GM12873 (cell line): ENCODE measurements around the gene SHISA4.

Experiments
- TF ChIP-seq, protein P1 (sequence below): IDR thresholded peaks from 2 replicates; pipeline ENCODE4 v1.5.1; 2012; ENCODE audit warnings: low read depth, mild to moderate bottlenecking, moderate library complexity, low read length, control low read depth; ENCODE audit not compliant: insufficient read depth; ENCODE audit errors: missing control alignments

The SHISA4 gene

DNA sequence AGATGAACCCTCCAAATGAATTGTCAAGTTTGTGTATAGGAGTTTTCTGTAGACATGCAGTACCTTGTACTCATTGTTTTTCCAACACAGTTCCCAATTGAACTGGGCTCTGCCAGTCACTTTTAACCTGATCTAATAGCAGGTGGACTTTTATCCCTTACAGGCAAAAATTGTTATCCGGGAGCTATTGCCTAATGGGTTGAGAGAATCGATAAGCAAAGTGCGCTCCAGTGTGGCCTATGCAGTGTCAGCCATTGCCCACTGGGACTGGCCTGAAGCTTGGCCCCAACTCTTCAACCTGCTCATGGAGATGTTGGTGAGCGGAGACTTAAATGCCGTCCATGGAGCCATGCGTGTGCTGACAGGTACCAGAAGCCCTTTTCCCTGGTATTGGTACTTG, 40.5 kb upstream of the SHISA4 start:
- TF ChIP-seq, protein P1, sequence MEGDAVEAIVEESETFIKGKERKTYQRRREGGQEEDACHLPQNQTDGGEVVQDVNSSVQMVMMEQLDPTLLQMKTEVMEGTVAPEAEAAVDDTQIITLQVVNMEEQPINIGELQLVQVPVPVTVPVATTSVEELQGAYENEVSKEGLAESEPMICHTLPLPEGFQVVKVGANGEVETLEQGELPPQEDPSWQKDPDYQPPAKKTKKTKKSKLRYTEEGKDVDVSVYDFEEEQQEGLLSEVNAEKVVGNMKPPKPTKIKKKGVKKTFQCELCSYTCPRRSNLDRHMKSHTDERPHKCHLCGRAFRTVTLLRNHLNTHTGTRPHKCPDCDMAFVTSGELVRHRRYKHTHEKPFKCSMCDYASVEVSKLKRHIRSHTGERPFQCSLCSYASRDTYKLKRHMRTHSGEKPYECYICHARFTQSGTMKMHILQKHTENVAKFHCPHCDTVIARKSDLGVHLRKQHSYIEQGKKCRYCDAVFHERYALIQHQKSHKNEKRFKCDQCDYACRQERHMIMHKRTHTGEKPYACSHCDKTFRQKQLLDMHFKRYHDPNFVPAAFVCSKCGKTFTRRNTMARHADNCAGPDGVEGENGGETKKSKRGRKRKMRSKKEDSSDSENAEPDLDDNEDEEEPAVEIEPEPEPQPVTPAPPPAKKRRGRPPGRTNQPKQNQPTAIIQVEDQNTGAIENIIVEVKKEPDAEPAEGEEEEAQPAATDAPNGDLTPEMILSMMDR = no peak

DNA sequence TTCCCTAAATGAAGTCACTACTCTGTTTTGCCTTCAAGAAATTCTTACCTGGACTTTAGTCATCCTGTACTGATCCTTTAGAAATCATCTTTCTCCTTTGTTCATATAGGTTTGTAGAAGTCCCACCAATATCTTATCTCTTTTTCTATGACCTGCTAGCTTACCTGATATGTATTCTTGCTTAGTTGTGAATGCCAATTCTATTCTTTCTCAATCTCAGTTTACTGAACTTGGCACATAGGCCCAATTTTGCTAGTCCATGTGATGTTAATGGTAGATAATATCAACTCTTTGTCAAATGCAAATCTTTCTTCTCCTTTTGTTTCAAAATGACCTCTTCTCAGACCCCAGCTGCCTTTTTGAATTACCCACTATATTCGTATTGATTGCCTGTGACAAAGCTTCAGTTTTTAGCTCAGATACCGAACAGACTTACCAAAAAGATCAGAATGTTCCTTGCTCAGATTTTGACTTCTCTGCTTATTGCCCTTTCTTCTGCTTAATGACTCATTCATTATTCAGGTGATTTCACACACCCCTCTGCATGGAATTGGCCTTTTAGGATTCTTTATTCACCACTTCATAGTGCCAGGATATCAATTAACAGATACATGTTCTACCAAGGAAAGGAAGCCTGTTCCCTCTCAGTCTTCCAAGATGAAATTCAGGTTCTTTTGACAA, 39.2 kb upstream of the SHISA4 start:
- TF ChIP-seq, protein P1 = no peak

DNA sequence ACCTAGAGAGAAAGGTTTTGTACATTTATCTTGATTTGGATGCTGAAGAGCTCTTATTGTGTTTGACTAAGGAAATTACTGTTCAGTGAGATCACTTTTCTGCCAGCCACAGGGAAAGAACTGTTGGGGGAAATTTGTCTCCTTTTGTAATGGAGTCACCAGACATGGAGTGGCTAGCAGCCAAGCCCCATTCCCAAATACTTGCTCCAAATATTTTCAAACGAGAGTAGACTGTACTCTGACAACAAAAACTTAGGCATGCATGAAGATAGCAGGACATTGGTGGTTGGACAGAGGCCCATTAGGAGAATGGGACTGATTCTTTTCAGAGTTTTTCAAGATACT, 38.7 kb upstream of the SHISA4 start:
- TF ChIP-seq, protein P1 = no peak

- TF ChIP-seq, protein P1 = no peak
These were observed 36.7 kb upstream of the SHISA4 start for GRCh38 chr1:201851949-201852348.

DNA sequence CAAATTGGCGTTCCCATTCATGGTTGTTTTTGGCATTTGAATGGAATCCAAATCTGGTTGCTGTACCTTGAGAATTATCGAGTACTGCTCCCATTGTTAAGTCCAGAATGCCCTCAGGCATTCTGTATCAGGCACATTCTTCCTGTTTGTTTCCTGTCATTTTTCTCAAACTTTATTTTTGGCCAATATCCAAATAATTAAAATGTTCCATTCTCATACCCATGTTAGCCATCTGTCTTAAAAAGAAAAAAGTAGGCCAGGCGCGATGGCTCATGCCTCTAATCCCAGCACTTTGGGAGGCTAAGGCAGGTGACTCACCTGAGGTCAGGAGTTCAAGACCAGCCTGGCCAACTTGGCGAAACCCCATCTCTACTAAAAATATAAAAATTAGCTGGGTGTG, 29.3 kb upstream of the SHISA4 start:
- TF ChIP-seq, protein P1 = no peak

DNA sequence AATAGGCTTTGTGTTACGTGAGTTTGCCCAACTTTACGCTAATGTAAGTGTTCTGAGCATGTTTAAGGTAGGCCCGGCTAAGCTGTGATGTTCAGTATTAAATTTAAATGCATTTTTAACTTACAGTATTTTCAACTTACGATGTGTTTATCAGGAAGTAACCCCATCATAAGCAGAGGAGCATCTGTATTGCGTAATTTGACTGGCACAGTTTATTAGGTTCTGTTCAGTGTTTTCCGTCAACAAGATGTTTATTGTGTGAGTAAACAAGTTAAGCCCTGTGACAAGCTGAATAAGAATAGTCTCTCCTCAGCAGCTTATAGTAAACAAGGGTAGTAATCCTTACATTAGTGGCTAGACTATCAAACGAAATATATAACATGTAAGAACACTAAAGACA, 27.2 kb upstream of the SHISA4 start:
- TF ChIP-seq, protein P1 = no peak

DNA sequence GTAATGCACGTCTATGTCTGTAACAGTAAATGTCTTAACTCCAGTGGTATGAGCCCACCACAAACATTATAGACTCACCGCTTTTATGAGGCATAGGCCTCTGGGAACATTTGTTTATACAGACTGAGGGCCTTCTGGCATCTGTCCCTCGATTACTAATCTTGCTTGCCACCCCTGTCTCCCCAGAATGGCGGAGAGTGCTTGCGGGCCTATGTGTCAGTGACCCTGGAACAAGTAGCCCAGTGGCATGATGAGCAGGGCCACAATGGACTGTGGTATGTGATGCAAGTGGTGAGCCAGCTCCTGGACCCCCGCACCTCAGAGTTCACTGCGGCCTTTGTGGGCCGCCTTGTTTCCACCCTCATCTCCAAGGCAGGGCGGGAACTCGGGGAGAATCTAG, 18.3 kb upstream of the SHISA4 start:
- TF ChIP-seq, protein P1 = no peak
